PC-3 (cell line): ENCODE results near the gene NOL4L. TPM values are rescaled to one million over a fixed set of nuclear protein-coding genes. Genes with fewer than 3 reads are reported as not detected.

ENCODE experiments used
- ATAC-seq: fragments of 200-7000 bp; cut with Tn5 transposase; 2 replicates; pipeline ENCODE4 v1.9.1; 2020; ENCODE audit warnings: mild to moderate bottlenecking, moderate library complexity
- BruUV-seq: library from RNA; stranded (reverse); fragments of 400-500 nt; replicated peaks from 2 replicates; lab custom pipeline; 2021; lab: Mats Ljungman, UMichigan
- CTCF ChIA-PET: fragments of 300-600 bp; sonication (Branson Sonifier 250); formaldehyde crosslinking; loops from one replicate; lab custom pipeline; 2022; ENCODE audit warnings: antibody characterized with exemption; lab: Charles Lee
- POLR2A ChIA-PET: fragments of 300-600 bp; sonication (Branson Sonifier 250); formaldehyde crosslinking; loops from one replicate; lab custom pipeline; 2022; ENCODE audit warnings: antibody characterized with exemption; ENCODE audit not compliant: unreplicated experiment; lab: Charles Lee
- DNase-seq: peaks from one replicate; pipeline ENCODE4 v3.0.0-alpha.2; 2015
- H2AFZ ChIP-seq: fragments of 300-600 bp; sonication (generic); 2 replicates; pipeline ENCODE4 v1.6.0; 2016; ENCODE audit warnings: antibody characterized with exemption, low read length
- H3F3A ChIP-seq: fragments of 300-600 bp; sonication (generic); one replicate; pipeline ENCODE4 v1.6.0; 2017; ENCODE audit warnings: antibody characterized with exemption, low read length, control low read depth, mild to moderate bottlenecking; ENCODE audit not compliant: unreplicated experiment
- H3K27ac ChIP-seq: fragments of 300-600 bp; sonication (generic); 2 replicates; pipeline ENCODE4 v1.5.1; 2016; ENCODE audit warnings: mild to moderate bottlenecking, low read length
- H3K27me3 ChIP-seq: fragments of 300-600 bp; sonication (generic); 2 replicates; pipeline ENCODE4 v1.6.1; 2016; ENCODE audit warnings: low read length, mixed read lengths
- H3K36me3 ChIP-seq: fragments of 300-600 bp; sonication (generic); 2 replicates; pipeline ENCODE4 v1.6.1; 2016; ENCODE audit warnings: low read depth, mixed run types, low read length, mixed read lengths
- H3K4me1 ChIP-seq: fragments of 300-600 bp; sonication (generic); 2 replicates; pipeline ENCODE4 v1.5.1; 2016; ENCODE audit warnings: low read length; ENCODE audit not compliant: insufficient read depth
- H3K4me2 ChIP-seq: fragments of 300-600 bp; sonication (generic); 2 replicates; pipeline ENCODE4 v1.6.0; 2016; ENCODE audit warnings: low read length
- H3K4me3 ChIP-seq: fragments of 300-600 bp; sonication (generic); 2 replicates; pipeline ENCODE4 v1.5.1; 2016; ENCODE audit warnings: mild to moderate bottlenecking, low read length, mixed read lengths
- H3K79me2 ChIP-seq: fragments of 300-600 bp; sonication (generic); 2 replicates; pipeline ENCODE4 v1.6.1; 2017; ENCODE audit warnings: low read length, mixed read lengths
- H3K9ac ChIP-seq: fragments of 300-600 bp; sonication (generic); 2 replicates; pipeline ENCODE4 v1.6.0; 2016; ENCODE audit warnings: mild to moderate bottlenecking, low read length
- H3K9me2 ChIP-seq: fragments of 300-600 bp; sonication (generic); replicated peaks from 2 replicates; pipeline ENCODE4 v1.6.1; 2016; ENCODE audit warnings: mixed run types, low read length, mixed read lengths
- H3K9me3 ChIP-seq: fragments of 300-600 bp; sonication (generic); 2 replicates; pipeline ENCODE4 v1.6.1; 2016; ENCODE audit warnings: low read length, mixed read lengths
- H4K20me1 ChIP-seq: fragments of 300-600 bp; sonication (generic); 2 replicates; pipeline ENCODE4 v1.6.1; 2016; ENCODE audit warnings: low read length, mixed read lengths
- CTCF ChIP-seq: fragments of 300-600 bp; sonication (generic); conservative IDR thresholded peaks from 2 replicates; pipeline ENCODE4 v1.5.1; 2017; ENCODE audit warnings: antibody characterized with exemption, low read depth, mild to moderate bottlenecking, low read length
- EZH2 ChIP-seq: fragments of 300-600 bp; sonication (generic); IDR thresholded peaks from one replicate; pipeline ENCODE4 v1.6.1; 2017; ENCODE audit warnings: antibody characterized with exemption, mild to moderate bottlenecking, low read length; ENCODE audit not compliant: unreplicated experiment
- EZH2phosphoT487 ChIP-seq: fragments of 300-600 bp; sonication (generic); IDR thresholded peaks from 2 replicates; pipeline ENCODE4 v1.6.1; 2018; ENCODE audit warnings: mild to moderate bottlenecking, antibody characterized with exemption, low read length, borderline replicate concordance
- intact Hi-C: fragments of 100-400 bp; cut with micrococcal nuclease; formaldehyde crosslinking; loops from 2 replicates; pipeline ENCODE4 v1.9.0; 2023
- total RNA-seq: library from RNA; depleted of rRNA; stranded (reverse); fragments of >200 nt; gene quantifications from 2 replicates; pipeline ENCODE4 v1.2.3, GENCODE V29; 2014

The NOL4L gene
- total RNA-seq, 1 experiment from 2014 or later, result 7.3 TPM

DNA sequence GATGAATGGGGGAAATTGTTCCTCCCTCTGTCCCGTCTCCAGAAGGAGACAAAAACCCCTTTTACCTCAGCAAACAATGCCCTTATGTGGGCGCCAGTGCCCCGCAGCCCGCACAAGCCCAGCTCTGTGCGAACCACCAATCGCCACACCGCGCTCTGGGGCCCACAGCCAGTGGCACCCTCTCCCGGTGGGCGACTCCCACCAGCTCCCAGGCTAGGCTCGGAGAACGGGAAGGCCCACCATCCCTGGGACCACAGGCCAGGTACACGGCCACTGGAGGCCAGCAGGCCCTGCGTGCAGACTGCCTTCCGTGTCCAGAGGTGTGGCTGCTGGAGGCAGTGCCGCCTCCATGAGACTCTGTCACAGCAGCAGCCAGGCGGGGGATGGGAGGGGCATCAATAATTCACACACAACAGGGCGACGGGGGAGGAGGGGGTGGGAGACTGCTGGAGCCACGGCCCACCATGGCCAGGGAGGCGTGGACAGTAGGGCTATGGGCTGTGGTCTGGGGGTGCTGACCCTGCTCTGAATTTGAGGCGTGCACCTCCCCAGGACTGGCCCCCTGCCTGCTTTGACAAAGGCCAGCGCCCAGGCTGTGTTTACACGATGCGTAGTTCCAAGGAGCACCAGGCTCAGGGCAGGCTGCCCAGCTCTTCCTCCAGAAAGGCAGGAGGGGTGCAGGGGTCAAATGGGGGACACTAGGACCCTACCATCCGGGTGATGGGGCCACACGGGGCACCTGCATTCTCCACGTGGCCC, 121.3 kb downstream of the NOL4L start:
- DNase-seq, result no peak
- H3K4me3 ChIP-seq, result no peak overlapping the region
- no peak overlapping the region for H3K27ac ChIP-seq
- no peaks in the 10 kb centered on the region for H3K36me3 ChIP-seq
- no peaks in the 10 kb centered on the region for H3K9me2 ChIP-seq
- intact Hi-C loops, result no loop called here
- TF ChIP-seq EZH2phosphoT487, result no peak
- no peak for TF ChIP-seq EZH2
- TF ChIP-seq CTCF, result no peak
- ATAC-seq, result no peak
- no peaks in the 10 kb centered on the region for H3K9me3 ChIP-seq
- no peak overlapping the region for H2AFZ ChIP-seq
- no peaks in the 10 kb centered on the region for H3K79me2 ChIP-seq
- CTCF ChIA-PET, result no interaction called here
- POLR2A ChIA-PET, result no interaction called here
- H4K20me1 ChIP-seq, result no peaks in the 10 kb centered on the region
- no peak overlapping the region for H3K4me2 ChIP-seq
- H3K27me3 ChIP-seq, result no peaks in the 10 kb centered on the region
- no peaks in the 10 kb centered on the region for H3F3A ChIP-seq
- no peaks in the 10 kb centered on the region for H3K4me1 ChIP-seq
- H3K9ac ChIP-seq, result no peak overlapping the region
- no TSS peak for BruUV-seq

DNA sequence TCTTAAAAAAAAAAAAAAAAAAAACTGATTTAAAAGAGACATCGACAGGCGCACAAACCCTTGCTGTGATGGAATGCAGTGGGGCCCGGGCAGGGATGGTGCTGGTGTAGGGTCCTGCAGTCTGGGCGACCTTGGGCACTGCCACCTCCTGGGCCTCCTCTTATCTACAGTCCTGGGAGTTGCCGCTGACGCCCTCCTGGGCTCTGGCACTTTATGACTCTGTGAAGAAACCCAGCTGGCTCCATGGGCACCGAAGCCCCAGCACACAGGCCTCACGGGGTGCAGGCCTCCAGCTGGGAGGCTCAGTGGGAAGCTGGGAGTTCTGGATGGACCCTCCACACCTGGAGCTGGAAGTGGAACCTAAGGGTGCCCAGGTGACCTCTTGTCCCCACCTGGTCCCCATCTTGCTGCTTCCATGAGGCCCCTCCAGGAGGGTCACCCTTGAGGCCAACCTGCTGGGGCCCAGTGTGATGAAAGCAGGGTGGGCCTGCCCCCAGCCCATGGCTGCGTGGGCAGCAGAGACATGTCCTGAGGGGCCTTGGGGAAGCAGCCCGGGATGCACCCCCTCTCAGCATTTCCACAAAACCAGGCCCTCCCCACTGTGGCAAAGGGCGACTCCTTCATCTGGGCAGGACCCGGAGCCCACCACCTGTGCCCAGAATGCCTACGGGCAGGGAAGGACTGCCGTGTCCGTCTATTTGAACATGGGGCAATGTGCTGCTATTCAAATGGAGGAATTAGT, 122.1 kb downstream of the NOL4L start:
- no peak overlapping the region for H2AFZ ChIP-seq
- ChIA-PET POLR2A (no interaction called here), CTCF (no interaction called here)
- no peak overlapping the region for H3K9ac ChIP-seq
- H3K9me2 ChIP-seq, result no peaks in the 10 kb centered on the region
- no peaks in the 10 kb centered on the region for H3K36me3 ChIP-seq
- no peak overlapping the region for H3K4me3 ChIP-seq
- no peak overlapping the region for H3K27ac ChIP-seq
- no TSS peak for BruUV-seq
- DNase-seq (no peak), ATAC-seq (no peak)
- H3F3A ChIP-seq, result no peaks in the 10 kb centered on the region
- no peak for TF ChIP-seq EZH2phosphoT487
- TF ChIP-seq EZH2, result no peak
- TF ChIP-seq CTCF, result no peak
- H4K20me1 ChIP-seq, result no peaks in the 10 kb centered on the region
- H3K79me2 ChIP-seq, result no peaks in the 10 kb centered on the region
- H3K4me2 ChIP-seq, result no peak overlapping the region
- no peaks in the 10 kb centered on the region for H3K9me3 ChIP-seq
- no peaks in the 10 kb centered on the region for H3K4me1 ChIP-seq
- intact Hi-C loops, result no loop called here
- no peaks in the 10 kb centered on the region for H3K27me3 ChIP-seq
